PC-9 (cell line): ENCODE data around the gene P4HB.

ENCODE experiments used
- EZH2 ChIP-seq: fragments of 200-600 bp; sonication (generic); IDR thresholded peaks from 2 replicates; pipeline ENCODE4 v1.8.0; 2017; ENCODE audit warnings: antibody characterized with exemption, low read depth
- TF ChIP-seq, protein P1 (sequence below): fragments of 200-600 bp; sonication (generic); conservative IDR thresholded peaks from 2 replicates; pipeline ENCODE4 v1.6.1; 2017; ENCODE audit warnings: mixed run types, antibody characterized with exemption, mild to moderate bottlenecking, moderate library complexity

- TF ChIP-seq, protein P1, sequence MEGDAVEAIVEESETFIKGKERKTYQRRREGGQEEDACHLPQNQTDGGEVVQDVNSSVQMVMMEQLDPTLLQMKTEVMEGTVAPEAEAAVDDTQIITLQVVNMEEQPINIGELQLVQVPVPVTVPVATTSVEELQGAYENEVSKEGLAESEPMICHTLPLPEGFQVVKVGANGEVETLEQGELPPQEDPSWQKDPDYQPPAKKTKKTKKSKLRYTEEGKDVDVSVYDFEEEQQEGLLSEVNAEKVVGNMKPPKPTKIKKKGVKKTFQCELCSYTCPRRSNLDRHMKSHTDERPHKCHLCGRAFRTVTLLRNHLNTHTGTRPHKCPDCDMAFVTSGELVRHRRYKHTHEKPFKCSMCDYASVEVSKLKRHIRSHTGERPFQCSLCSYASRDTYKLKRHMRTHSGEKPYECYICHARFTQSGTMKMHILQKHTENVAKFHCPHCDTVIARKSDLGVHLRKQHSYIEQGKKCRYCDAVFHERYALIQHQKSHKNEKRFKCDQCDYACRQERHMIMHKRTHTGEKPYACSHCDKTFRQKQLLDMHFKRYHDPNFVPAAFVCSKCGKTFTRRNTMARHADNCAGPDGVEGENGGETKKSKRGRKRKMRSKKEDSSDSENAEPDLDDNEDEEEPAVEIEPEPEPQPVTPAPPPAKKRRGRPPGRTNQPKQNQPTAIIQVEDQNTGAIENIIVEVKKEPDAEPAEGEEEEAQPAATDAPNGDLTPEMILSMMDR, result no peak
- TF ChIP-seq EZH2, result no peak
Observed at GRCh38 chr17:81878294-81878693, 18.0 kb upstream of the P4HB start.
